PC-3 (cell line): ENCODE results near the gene IQSEC3. TPM values are rescaled to one million over a fixed set of nuclear protein-coding genes. Genes with fewer than 3 reads are reported as not detected.

Source experiments
- ATAC-seq: fragments of 200-7000 bp; cut with Tn5 transposase; 2 replicates; pipeline ENCODE4 v1.9.1; 2020; ENCODE audit warnings: mild to moderate bottlenecking, moderate library complexity
- BruUV-seq: library from RNA; stranded (reverse); fragments of 400-500 nt; replicated peaks from 2 replicates; lab custom pipeline; 2021; lab: Mats Ljungman, UMichigan
- CTCF ChIA-PET: fragments of 300-600 bp; sonication (Branson Sonifier 250); formaldehyde crosslinking; loops from one replicate; lab custom pipeline; 2022; ENCODE audit warnings: antibody characterized with exemption; lab: Charles Lee
- POLR2A ChIA-PET: fragments of 300-600 bp; sonication (Branson Sonifier 250); formaldehyde crosslinking; loops from one replicate; lab custom pipeline; 2022; ENCODE audit warnings: antibody characterized with exemption; ENCODE audit not compliant: unreplicated experiment; lab: Charles Lee
- DNase-seq: peaks from one replicate; pipeline ENCODE4 v3.0.0-alpha.2; 2015
- H2AFZ ChIP-seq: fragments of 300-600 bp; sonication (generic); 2 replicates; pipeline ENCODE4 v1.6.0; 2016; ENCODE audit warnings: antibody characterized with exemption, low read length
- H3F3A ChIP-seq: fragments of 300-600 bp; sonication (generic); one replicate; pipeline ENCODE4 v1.6.0; 2017; ENCODE audit warnings: antibody characterized with exemption, low read length, control low read depth, mild to moderate bottlenecking; ENCODE audit not compliant: unreplicated experiment
- H3K27ac ChIP-seq: fragments of 300-600 bp; sonication (generic); 2 replicates; pipeline ENCODE4 v1.5.1; 2016; ENCODE audit warnings: mild to moderate bottlenecking, low read length
- H3K27me3 ChIP-seq: fragments of 300-600 bp; sonication (generic); 2 replicates; pipeline ENCODE4 v1.6.1; 2016; ENCODE audit warnings: low read length, mixed read lengths
- H3K36me3 ChIP-seq: fragments of 300-600 bp; sonication (generic); 2 replicates; pipeline ENCODE4 v1.6.1; 2016; ENCODE audit warnings: low read depth, mixed run types, low read length, mixed read lengths
- H3K4me1 ChIP-seq: fragments of 300-600 bp; sonication (generic); 2 replicates; pipeline ENCODE4 v1.5.1; 2016; ENCODE audit warnings: low read length; ENCODE audit not compliant: insufficient read depth
- H3K4me2 ChIP-seq: fragments of 300-600 bp; sonication (generic); 2 replicates; pipeline ENCODE4 v1.6.0; 2016; ENCODE audit warnings: low read length
- H3K4me3 ChIP-seq: fragments of 300-600 bp; sonication (generic); 2 replicates; pipeline ENCODE4 v1.5.1; 2016; ENCODE audit warnings: mild to moderate bottlenecking, low read length, mixed read lengths
- H3K79me2 ChIP-seq: fragments of 300-600 bp; sonication (generic); 2 replicates; pipeline ENCODE4 v1.6.1; 2017; ENCODE audit warnings: low read length, mixed read lengths
- H3K9ac ChIP-seq: fragments of 300-600 bp; sonication (generic); 2 replicates; pipeline ENCODE4 v1.6.0; 2016; ENCODE audit warnings: mild to moderate bottlenecking, low read length
- H3K9me2 ChIP-seq: fragments of 300-600 bp; sonication (generic); replicated peaks from 2 replicates; pipeline ENCODE4 v1.6.1; 2016; ENCODE audit warnings: mixed run types, low read length, mixed read lengths
- H3K9me3 ChIP-seq: fragments of 300-600 bp; sonication (generic); 2 replicates; pipeline ENCODE4 v1.6.1; 2016; ENCODE audit warnings: low read length, mixed read lengths
- H4K20me1 ChIP-seq: fragments of 300-600 bp; sonication (generic); 2 replicates; pipeline ENCODE4 v1.6.1; 2016; ENCODE audit warnings: low read length, mixed read lengths
- CTCF ChIP-seq: fragments of 300-600 bp; sonication (generic); conservative IDR thresholded peaks from 2 replicates; pipeline ENCODE4 v1.5.1; 2017; ENCODE audit warnings: antibody characterized with exemption, low read depth, mild to moderate bottlenecking, low read length
- EZH2 ChIP-seq: fragments of 300-600 bp; sonication (generic); IDR thresholded peaks from one replicate; pipeline ENCODE4 v1.6.1; 2017; ENCODE audit warnings: antibody characterized with exemption, mild to moderate bottlenecking, low read length; ENCODE audit not compliant: unreplicated experiment
- EZH2phosphoT487 ChIP-seq: fragments of 300-600 bp; sonication (generic); IDR thresholded peaks from 2 replicates; pipeline ENCODE4 v1.6.1; 2018; ENCODE audit warnings: mild to moderate bottlenecking, antibody characterized with exemption, low read length, borderline replicate concordance
- intact Hi-C: fragments of 100-400 bp; cut with micrococcal nuclease; formaldehyde crosslinking; loops from 2 replicates; pipeline ENCODE4 v1.9.0; 2023
- total RNA-seq: library from RNA; depleted of rRNA; stranded (reverse); fragments of >200 nt; gene quantifications from 2 replicates; pipeline ENCODE4 v1.2.3, GENCODE V29; 2014

Gene IQSEC3
- total RNA-seq, 1 experiment from 2014 or later = 0.11 TPM

DNA sequence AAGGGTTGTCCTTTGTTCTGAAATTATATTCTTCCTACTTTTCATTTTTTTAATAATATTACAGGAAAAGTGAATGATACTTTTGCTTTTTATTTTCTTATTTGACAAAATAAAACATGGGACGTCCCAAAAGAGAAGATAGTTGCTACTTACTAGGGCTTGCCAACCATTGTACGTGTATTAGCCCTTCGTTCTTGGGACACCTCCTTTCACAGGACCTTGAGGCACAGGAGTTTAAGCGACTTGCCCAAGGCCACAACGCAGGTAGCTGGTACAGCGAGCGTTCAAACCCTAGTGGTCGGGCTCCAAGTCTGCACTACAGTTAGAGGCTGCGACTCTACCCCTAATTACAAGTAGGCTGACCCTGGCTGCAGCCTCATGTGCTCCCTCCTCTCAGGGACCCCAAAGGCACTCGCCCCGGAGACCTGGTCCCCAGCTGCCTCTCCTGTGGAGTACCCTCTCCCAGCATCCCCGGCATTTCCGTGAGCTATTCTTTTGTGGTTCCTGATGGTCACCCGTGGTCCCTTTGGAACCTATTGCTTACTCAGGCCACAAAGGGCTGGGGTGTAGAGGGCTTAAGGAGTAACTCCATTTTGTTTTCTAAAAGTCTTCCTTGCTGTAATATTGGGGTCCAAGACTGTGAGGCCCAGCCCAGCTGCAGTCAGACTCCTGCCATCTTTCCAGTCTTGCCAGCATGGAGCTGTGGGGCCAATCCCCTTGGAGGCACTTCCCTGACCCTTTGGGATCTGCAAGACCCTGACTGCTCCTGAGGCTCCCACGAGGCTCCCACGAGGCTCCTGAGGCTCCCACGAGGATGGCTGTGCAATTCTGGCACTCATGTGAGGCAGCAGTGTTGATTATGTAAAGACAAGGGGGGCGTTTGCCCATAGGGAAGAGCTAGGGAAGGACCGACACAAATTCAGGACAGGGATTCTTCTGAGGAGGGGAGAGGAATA, 49.7 kb downstream of the IQSEC3 start:
- no TSS peak for BruUV-seq
- Histone ChIP-seq H3K9ac (no peak overlapping the region), H3K27ac (no peak overlapping the region), H3K9me3 (no peaks in the 10 kb centered on the region), H2AFZ (no peak overlapping the region), H3K36me3 (no peaks in the 10 kb centered on the region), H3K4me1 (peaks cover 11% of the 10 kb centered on the region), H3K9me2 (no peaks in the 10 kb centered on the region), H4K20me1 (no peaks in the 10 kb centered on the region), H3F3A (no peaks in the 10 kb centered on the region), H3K4me2 (no peak overlapping the region), H3K79me2 (no peaks in the 10 kb centered on the region), H3K27me3 (peaks cover 8% of the 10 kb centered on the region), H3K4me3 (no peak overlapping the region)
- no peak for TF ChIP-seq EZH2
- TF ChIP-seq CTCF = no peak
- no peak for TF ChIP-seq EZH2phosphoT487
- ChIA-PET POLR2A (no interaction called here), CTCF (no interaction called here)
- no peak for DNase-seq
- ATAC-seq = no peak
- intact Hi-C loops = no loop called here

DNA sequence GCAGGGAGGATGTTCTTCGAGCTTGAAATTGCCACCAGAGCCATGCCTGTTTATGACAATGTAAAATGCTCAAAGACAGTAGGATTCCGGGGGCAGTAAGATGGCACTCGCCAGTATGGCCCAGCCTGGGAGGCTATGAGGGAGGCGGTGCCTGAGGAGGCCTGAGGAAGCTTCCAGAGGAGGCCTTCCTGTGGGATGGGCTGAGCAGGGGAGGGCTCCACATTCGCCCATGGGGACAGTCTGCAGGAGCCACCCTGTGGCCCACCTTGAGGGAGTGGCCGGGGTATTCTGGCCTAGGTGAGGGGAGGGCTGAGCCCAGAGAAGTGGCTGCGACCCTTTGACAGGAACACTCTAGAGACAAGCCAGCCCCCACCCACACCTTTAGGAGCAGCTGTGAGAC, 50.7 kb downstream of the IQSEC3 start:
- Histone ChIP-seq H3K9me3 (no peaks in the 10 kb centered on the region), H3K4me2 (no peak overlapping the region), H3K79me2 (no peaks in the 10 kb centered on the region), H3K27ac (no peak overlapping the region), H3F3A (no peaks in the 10 kb centered on the region), H2AFZ (no peak overlapping the region), H3K27me3 (peaks cover 8% of the 10 kb centered on the region), H3K9me2 (no peaks in the 10 kb centered on the region), H3K4me1 (peaks cover 11% of the 10 kb centered on the region), H3K9ac (no peak overlapping the region), H3K36me3 (no peaks in the 10 kb centered on the region), H4K20me1 (no peaks in the 10 kb centered on the region), H3K4me3 (no peak overlapping the region)
- TF ChIP-seq EZH2phosphoT487 (no peak), CTCF (no peak), EZH2 (no peak)
- ATAC-seq (no peak), DNase-seq (no peak)
- no TSS peak for BruUV-seq
- intact Hi-C loops = no loop called here
- CTCF ChIA-PET = no interaction called here
- POLR2A ChIA-PET = no interaction called here

GRCh38 chr12:117816-118345, 51.3 kb downstream of the IQSEC3 start:
- no TSS peak for BruUV-seq
- H3K36me3 ChIP-seq = no peaks in the 10 kb centered on the region
- no peak overlapping the region for H3K4me2 ChIP-seq
- ChIA-PET POLR2A (no interaction called here), CTCF (no interaction called here)
- no peak overlapping the region for H3K27ac ChIP-seq
- intact Hi-C loops = no loop called here
- TF ChIP-seq EZH2 (no peak), CTCF (no peak), EZH2phosphoT487 (no peak)
- no peaks in the 10 kb centered on the region for H3K9me3 ChIP-seq
- H3K4me1 ChIP-seq = peaks cover 11% of the 10 kb centered on the region
- H3K4me3 ChIP-seq = no peak overlapping the region
- DNase-seq (no peak), ATAC-seq (no peak)
- no peak overlapping the region for H3K9ac ChIP-seq
- no peaks in the 10 kb centered on the region for H4K20me1 ChIP-seq
- no peaks in the 10 kb centered on the region for H3K79me2 ChIP-seq
- H2AFZ ChIP-seq = no peak overlapping the region
- H3F3A ChIP-seq = no peaks in the 10 kb centered on the region
- peaks cover 8% of the 10 kb centered on the region for H3K27me3 ChIP-seq
- H3K9me2 ChIP-seq = no peaks in the 10 kb centered on the region
